K562 (cell line): ENCODE data around the gene TSC22D3. TPM values are rescaled to one million over a fixed set of nuclear protein-coding genes. Genes with fewer than 3 reads are reported as not detected.

Source experiments
- ATAC-seq: fragments of 200-7000 bp; cut with Tn5 transposase; 3 replicates; pipeline ENCODE4 v1.9.1; 2020; ENCODE audit warnings: moderate library complexity
- BruUV-seq: library from RNA; stranded (reverse); fragments of 400-500 nt; replicated peaks from 2 replicates; lab custom pipeline; 2021; lab: Mats Ljungman, UMichigan
- CTCF ChIA-PET: fragments of 300-600 bp; formaldehyde crosslinking; extraction: SDS; loops from one replicate; lab custom pipeline; 2021; ENCODE audit warnings: low intra/inter-chr PET ratio; lab: Yijun Ruan, JAX
- POLR2A ChIA-PET: fragments of 300-600, 350-650 bp; sonication (Branson Sonifier 250); formaldehyde crosslinking; extraction: SDS; loops from one replicate; lab custom pipeline; 2021; ENCODE audit warnings: antibody characterized with exemption, inconsistent platforms; lab: Yijun Ruan, JAX
- DNase-seq, 4 experiments: peaks; one replicate each; pipeline versions ENCODE4 v3.0.0 to v3.0.0-alpha.2; 2011 to 2018; ENCODE audit warnings: low spot score in 3 of 4, mixed read lengths in 3 of 4; ENCODE audit errors: extremely low read depth in 1 of 4
- FAIRE-seq: peaks from 2 replicates; lab custom pipeline; 2011; peaks lifted over from hg19 to GRCh38; lab: Jason Lieb, UNC
- H2AFZ ChIP-seq: 2 replicates; pipeline ENCODE4 v1.6.0; 2011; ENCODE audit warnings: low read depth, low read length, control low read depth, inconsistent platforms
- H3K27ac ChIP-seq: fragments of 200-600 bp; 3 replicates; pipeline ENCODE4 v1.8.0; 2011; ENCODE audit warnings: low read depth, mild to moderate bottlenecking, control low read depth, inconsistent platforms, low read length, moderate library complexity, mixed read lengths; ENCODE audit errors: extremely low read depth
- H3K27me3 ChIP-seq, 2 experiments: fragments of 300-600 bp in 1 of 2; 2 replicates in 1 of 2; 3 replicates in 1 of 2; pipeline versions ENCODE4 v1.6.0 to v1.8.0; 2011; ENCODE audit warnings: inconsistent platforms in 2 of 2, low read length in 2 of 2, mild to moderate bottlenecking in 1 of 2, mixed read lengths in 1 of 2, moderate library complexity in 1 of 2; ENCODE audit not compliant: control insufficient read depth in 2 of 2, insufficient read depth in 2 of 2
- H3K36me3 ChIP-seq: fragments of 300-600 bp; 3 replicates; pipeline ENCODE4 v1.8.0; 2011; ENCODE audit warnings: mild to moderate bottlenecking, low read length, inconsistent platforms; ENCODE audit not compliant: control insufficient read depth, insufficient read depth
- H3K4me1 ChIP-seq, 2 experiments: fragments of 200-600 bp in 1 of 2; replicated peaks in 1 of 2; 2 replicates in 1 of 2; 3 replicates in 1 of 2; pipeline versions ENCODE4 v1.5.1 to v1.8.0; 2011; ENCODE audit warnings: inconsistent platforms in 2 of 2, low read length in 2 of 2, mild to moderate bottlenecking in 1 of 2, mixed read lengths in 1 of 2, moderate library complexity in 1 of 2; ENCODE audit not compliant: control insufficient read depth in 2 of 2, insufficient read depth in 2 of 2
- H3K4me2 ChIP-seq: 2 replicates; pipeline ENCODE4 v1.6.1; 2011; ENCODE audit warnings: low read length, control low read depth, inconsistent platforms, mixed read lengths; ENCODE audit not compliant: insufficient read depth
- H3K4me3 ChIP-seq: fragments of 200-600 bp; sonication (generic), shearing (Covaris generic); 2 replicates; pipeline ENCODE4 v1.5.1; 2016; ENCODE audit warnings: control low read depth, inconsistent platforms
- H3K79me2 ChIP-seq: fragments of 200-600 bp; 3 replicates; pipeline ENCODE4 v1.8.0; 2011; ENCODE audit warnings: low read length, inconsistent platforms; ENCODE audit not compliant: control insufficient read depth, insufficient read depth
- H3K9ac ChIP-seq, 2 experiments: 2 replicates each; pipeline versions ENCODE4 v1.6.0 to v1.6.1; 2011; ENCODE audit warnings: low read depth in 2 of 2, low read length in 2 of 2, control low read depth in 1 of 2, inconsistent platforms in 1 of 2, mild to moderate bottlenecking in 1 of 2, mixed read lengths in 1 of 2; ENCODE audit not compliant: insufficient read depth in 1 of 2
- H3K9me1 ChIP-seq: one replicate; pipeline ENCODE4 v1.6.0; 2011; ENCODE audit warnings: inconsistent platforms, mild to moderate bottlenecking, low read length, moderate library complexity; ENCODE audit not compliant: control insufficient read depth, insufficient read depth
- H3K9me3 ChIP-seq: replicated peaks from 2 replicates; pipeline ENCODE4 v1.5.1; 2011; ENCODE audit warnings: low read depth, low read length, inconsistent platforms; ENCODE audit not compliant: control insufficient read depth, insufficient read depth
- H4K20me1 ChIP-seq: replicated peaks from 2 replicates; pipeline ENCODE4 v1.6.1; 2011; ENCODE audit warnings: low read length, inconsistent platforms, mixed read lengths; ENCODE audit not compliant: control insufficient read depth, insufficient read depth
- EGR1 ChIP-seq: fragments of 450-650 bp; conservative IDR thresholded peaks from 2 replicates; pipeline ENCODE4 v1.6.1; 2017; ENCODE audit warnings: mild to moderate bottlenecking
- MNT ChIP-seq, 2 experiments: fragments of 450-650 bp; conservative IDR thresholded peaks; 2 replicates each; pipeline ENCODE4 v1.6.1; 2017; ENCODE audit warnings: mild to moderate bottlenecking in 2 of 2, moderate library complexity in 2 of 2
- MXD1 ChIP-seq: fragments of 250-450 bp; sonication (Bioruptor Pico); IDR thresholded peaks from 2 replicates; pipeline ENCODE4 v1.8.0; 2021; ENCODE audit warnings: borderline replicate concordance, mild to moderate bottlenecking, moderate library complexity; ENCODE audit not compliant: poor library complexity, severe bottlenecking
- NKRF ChIP-seq: fragments of 450-650 bp; IDR thresholded peaks from 2 replicates; pipeline ENCODE4 v1.6.1; 2016; ENCODE audit warnings: borderline replicate concordance
- SNAPC5 ChIP-seq: fragments of 250-450 bp; sonication (Bioruptor Pico); IDR thresholded peaks from 2 replicates; pipeline ENCODE4 v1.8.0; 2021; ENCODE audit warnings: moderate library complexity, mild to moderate bottlenecking, inconsistent platforms
- WGBS: fragments of 100-300 bp; shearing (Covaris generic); methylation state at CpG from one replicate; pipeline ENCODE4 v1.1.6; 2016; ENCODE audit warnings: low coverage, mixed read lengths; ENCODE audit not compliant: insufficient coverage; ENCODE audit errors: missing lambda C conversion rate; 5-methylcytosine and 5-hydroxymethylcytosine counted together
- in situ Hi-C: fragments of 300-500 bp; cut with MboI; formaldehyde crosslinking; loops from 4 replicates; pipeline ENCODE4 v1.15.0; 2018; ENCODE audit warnings: inconsistent platforms, mixed read lengths
- intact Hi-C: fragments of 100-400 bp; cut with micrococcal nuclease; formaldehyde crosslinking; loops from 2 replicates; pipeline ENCODE4 v1.14.2; 2022
- polyA plus RNA-seq, 8 experiments: library from polyadenylated mRNA; depleted of rRNA in 4 of 8; stranded (reverse) in 5 of 8; unstranded in 3 of 8; fragments of >200 nt; fragmentation: Nextera tagmentation in 2 of 8; fragmentation: Illumina TruSeq in 1 of 8; extraction: Ambion mirVana in 2 of 8; extraction: Trizol in 1 of 8; gene quantifications; 2 replicates each; pipeline versions ENCODE4 v1.2.1 to v1.2.3, GENCODE V29; 2011 to 2014; ENCODE audit warnings: inconsistent platforms in 1 of 8, missing spikeins in 1 of 8
- total RNA-seq, 7 experiments: library from RNA; depleted of rRNA in 6 of 7; stranded (reverse); fragments of >200 nt in 6 of 7; fragmentation: Illumina TruSeq in 2 of 7; extraction: Trizol in 2 of 7; gene quantifications; 2 replicates each; pipeline versions ENCODE4 v1.2.1 to v1.2.3, GENCODE V29; 2011 to 2021; ENCODE audit warnings: low replicate concordance in 1 of 7

TSC22D3 gene
- total and polyA plus RNA-seq, 9 of the 15 experiments (the other 6 are each of a cell fraction or from before 2014, with no cell fraction given) = 0.48 to 3.0 (median 0.87) TPM

- TF ChIP-seq SNAPC5 (CRISPR knock-in tag) = no peak
- TF ChIP-seq EGR1 = no peak
- TF ChIP-seq NKRF = no peak
Observed at GRCh38 chrX:107683931-107684330, 91.7 kb downstream of the TSC22D3 start (continued).

GRCh38 chrX:107683124-107683895 is 92.3 kb downstream of the TSC22D3 start:
- in situ Hi-C loops (no loop called here), intact Hi-C loops (no loop called here)
- Histone ChIP-seq H3K4me2 (no peak overlapping the region), H3K4me3 (no peak overlapping the region), H3K27ac (no peak overlapping the region), H3K9me1 (no peaks in the 10 kb centered on the region), H2AFZ (no peak overlapping the region), H3K9ac (no peak overlapping the region), H3K4me1 (peaks cover 2 to 17% of the 10 kb centered on the region in 2 experiments; a peak in 3 of 5 replicates), H4K20me1 (no peaks in the 10 kb centered on the region), H3K27me3 (no peaks in the 10 kb centered on the region), H3K9me3 (no peaks in the 10 kb centered on the region), H3K79me2 (no peaks in the 10 kb centered on the region), H3K36me3 (no peaks in the 10 kb centered on the region)
- DNase-seq (no peak), FAIRE-seq (no peak), ATAC-seq (no peak)
- CTCF ChIA-PET = no interaction called here
- no TSS peak for BruUV-seq
- POLR2A ChIA-PET = no interaction called here
- 21% methylated on average over 4 of the region's 4 CpGs for WGBS
- TF ChIP-seq MXD1 (CRISPR knock-in tag) = no peak
- 0 out of 4 replicates have a peak, but pooled peaks of 1 of the 2 experiments have one; percentile 14 for TF ChIP-seq MNT (conservative IDR thresholded peaks at IDR 0.05)
